Hepatocyte (in vitro differentiated cells): ENCODE data around the gene MAP2K2.
"Not testable (repeated sequence)": the region's sequence is repeated elsewhere in the genome, so short reads cannot be mapped to it uniquely, and the experiment has no call there.

ENCODE experiments used
- EZH2phosphoT487 ChIP-seq: fragments of 200-600 bp; sonication (generic); IDR thresholded peaks from one replicate; pipeline ENCODE4 v1.6.1; 2018; ENCODE audit warnings: antibody characterized with exemption, mild to moderate bottlenecking, low read depth, moderate library complexity; ENCODE audit not compliant: unreplicated experiment, severe bottlenecking
- TF ChIP-seq, protein P1 (sequence below): fragments of 200-600 bp; sonication (generic); IDR thresholded peaks from 2 replicates; pipeline ENCODE4 v1.5.1; 2016; ENCODE audit warnings: antibody characterized with exemption, mild to moderate bottlenecking; ENCODE audit not compliant: poor library complexity

DNA sequence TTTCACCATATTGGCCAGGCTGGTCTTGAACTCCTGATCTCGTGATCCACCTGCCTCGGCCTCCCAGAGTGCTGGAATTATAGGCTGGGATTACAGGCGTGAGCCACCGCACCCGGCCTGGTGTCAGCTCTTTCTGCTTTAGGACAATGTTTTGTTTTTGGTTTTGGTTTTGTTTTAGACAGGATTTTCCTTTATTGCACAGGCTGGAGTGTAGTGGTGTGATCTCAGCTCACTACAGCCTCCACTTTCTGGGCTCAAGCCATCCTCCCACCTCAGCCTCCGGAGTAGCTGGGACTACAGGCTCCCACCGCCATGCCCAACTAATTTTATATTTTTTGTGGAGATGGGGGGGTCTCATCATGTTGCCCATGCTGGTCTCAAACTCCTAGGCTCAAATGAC lies 5.1 kb upstream of the MAP2K2 start:
- TF ChIP-seq, protein P1, sequence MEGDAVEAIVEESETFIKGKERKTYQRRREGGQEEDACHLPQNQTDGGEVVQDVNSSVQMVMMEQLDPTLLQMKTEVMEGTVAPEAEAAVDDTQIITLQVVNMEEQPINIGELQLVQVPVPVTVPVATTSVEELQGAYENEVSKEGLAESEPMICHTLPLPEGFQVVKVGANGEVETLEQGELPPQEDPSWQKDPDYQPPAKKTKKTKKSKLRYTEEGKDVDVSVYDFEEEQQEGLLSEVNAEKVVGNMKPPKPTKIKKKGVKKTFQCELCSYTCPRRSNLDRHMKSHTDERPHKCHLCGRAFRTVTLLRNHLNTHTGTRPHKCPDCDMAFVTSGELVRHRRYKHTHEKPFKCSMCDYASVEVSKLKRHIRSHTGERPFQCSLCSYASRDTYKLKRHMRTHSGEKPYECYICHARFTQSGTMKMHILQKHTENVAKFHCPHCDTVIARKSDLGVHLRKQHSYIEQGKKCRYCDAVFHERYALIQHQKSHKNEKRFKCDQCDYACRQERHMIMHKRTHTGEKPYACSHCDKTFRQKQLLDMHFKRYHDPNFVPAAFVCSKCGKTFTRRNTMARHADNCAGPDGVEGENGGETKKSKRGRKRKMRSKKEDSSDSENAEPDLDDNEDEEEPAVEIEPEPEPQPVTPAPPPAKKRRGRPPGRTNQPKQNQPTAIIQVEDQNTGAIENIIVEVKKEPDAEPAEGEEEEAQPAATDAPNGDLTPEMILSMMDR, result not testable (repeated sequence)
- not testable (repeated sequence) for TF ChIP-seq EZH2phosphoT487
